HepG2 (cell line): ENCODE data around the gene TMEM151A. TPM values are rescaled to one million over a fixed set of nuclear protein-coding genes. Genes with fewer than 3 reads are reported as not detected.

Experiments
- DNMT1 ChIP-seq: sonication (generic); formaldehyde crosslinking; IDR thresholded peaks from 2 replicates; pipeline ENCODE4 v1.5.1; 2020; ENCODE audit warnings: mild to moderate bottlenecking, missing genetic modification reagents
- ELF1 ChIP-seq: sonication (generic); formaldehyde crosslinking; IDR thresholded peaks from 2 replicates; pipeline ENCODE4 v1.4.0; 2020; ENCODE audit warnings: missing genetic modification reagents
- ERF ChIP-seq: IDR thresholded peaks from 2 replicates; pipeline ENCODE4 v1.6.1; 2018; ENCODE audit warnings: missing biosample characterization, missing genetic modification reagents
- GATAD1 ChIP-seq: IDR thresholded peaks from 2 replicates; pipeline ENCODE4 v1.6.1; 2016; ENCODE audit warnings: missing genetic modification reagents, missing compliant biosample characterization
- HNRNPH1 ChIP-seq: fragments of 200-400 bp; formaldehyde crosslinking; optimal IDR thresholded peaks from 2 replicates; pipeline ENCODE3; 2017; ENCODE audit warnings: mild to moderate bottlenecking, low read depth, low read length
- HOXA5 ChIP-seq: sonication (generic); formaldehyde crosslinking; IDR thresholded peaks from 2 replicates; pipeline ENCODE4 v1.4.0; 2020; ENCODE audit warnings: missing genetic modification reagents
- HOXD1 ChIP-seq: sonication (generic); formaldehyde crosslinking; IDR thresholded peaks from 2 replicates; pipeline ENCODE4 v1.5.0; 2020; ENCODE audit warnings: missing genetic modification reagents
- KDM6A ChIP-seq: IDR thresholded peaks from 2 replicates; pipeline ENCODE4 v1.6.1; 2016; ENCODE audit warnings: low read depth
- RARA ChIP-seq: IDR thresholded peaks from 2 replicates; pipeline ENCODE4 v1.6.1; 2016; ENCODE audit warnings: missing genetic modification reagents, missing compliant biosample characterization
- SIX1 ChIP-seq: sonication (generic); formaldehyde crosslinking; IDR thresholded peaks from 2 replicates; pipeline ENCODE4 v1.4.0; 2020; ENCODE audit warnings: missing genetic modification reagents, borderline replicate concordance
- SNAPC2 ChIP-seq: sonication (generic); formaldehyde crosslinking; IDR thresholded peaks from 2 replicates; pipeline ENCODE4 v1.8.1; 2022; ENCODE audit warnings: mild to moderate bottlenecking, missing genetic modification reagents
- U2AF2 ChIP-seq: fragments of 200-400 bp; formaldehyde crosslinking; IDR thresholded peaks from 2 replicates; pipeline ENCODE4 v1.6.1; 2017; ENCODE audit warnings: low read depth, mild to moderate bottlenecking, low read length
- polyA plus RNA-seq, 8 experiments: library from polyadenylated mRNA; depleted of rRNA in 3 of 8; stranded (reverse) in 7 of 8; unstranded in 1 of 8; fragments of >200 nt; fragmentation: Illumina TruSeq in 4 of 8; extraction: Trizol in 4 of 8; gene quantifications; 2 replicates each; pipeline versions ENCODE4 v1.2.1 to v1.2.3, GENCODE V29; 2011 to 2016; ENCODE audit warnings: low read depth in 4 of 8, missing spikeins in 1 of 8, mixed read lengths in 1 of 8; ENCODE audit not compliant: insufficient read depth in 1 of 8
- total RNA-seq, 5 experiments: library from RNA; depleted of rRNA; stranded (reverse); fragments of >200 nt; fragmentation: Illumina TruSeq; extraction: Trizol; gene quantifications; 2 replicates each; pipeline ENCODE4 v1.2.3, GENCODE V29; 2016; ENCODE audit warnings: low read depth in 1 of 5
- TF ChIP-seq, protein P1 (sequence below): sonication (generic); formaldehyde crosslinking; IDR thresholded peaks from 2 replicates; pipeline ENCODE4 v1.5.1; 2020; ENCODE audit warnings: mild to moderate bottlenecking, missing genetic modification reagents, moderate library complexity
- TF ChIP-seq, protein P2 (sequence below): sonication (generic); formaldehyde crosslinking; IDR thresholded peaks from 2 replicates; pipeline ENCODE4 v1.5.1; 2020; ENCODE audit warnings: missing genetic modification reagents, mild to moderate bottlenecking, borderline replicate concordance
- TF ChIP-seq, protein P3 (sequence below): sonication (generic); formaldehyde crosslinking; IDR thresholded peaks from 2 replicates; pipeline ENCODE4 v1.8.1; 2023; ENCODE audit warnings: mild to moderate bottlenecking, moderate library complexity, missing genetic modification reagents
- TF ChIP-seq, protein P4 (sequence below), 2 experiments: sonication (generic) in 1 of 2; formaldehyde crosslinking in 1 of 2; IDR thresholded peaks; 2 replicates each; pipeline versions ENCODE4 v1.4.0 to v1.6.1; 2018 to 2020; ENCODE audit warnings: missing genetic modification reagents in 2 of 2, borderline replicate concordance in 1 of 2, low read depth in 1 of 2, mild to moderate bottlenecking in 1 of 2, missing biosample characterization in 1 of 2
- TF ChIP-seq, protein P5 (sequence below): sonication (generic); formaldehyde crosslinking; IDR thresholded peaks from 2 replicates; pipeline ENCODE4 v1.5.0; 2020; ENCODE audit warnings: mild to moderate bottlenecking, missing genetic modification reagents

Gene TMEM151A
- total and polyA plus RNA-seq, 2 of the 13 experiments (the other 11 are each of a cell fraction or from before 2014, with no cell fraction given), result 0.18 to 0.33 TPM

DNA sequence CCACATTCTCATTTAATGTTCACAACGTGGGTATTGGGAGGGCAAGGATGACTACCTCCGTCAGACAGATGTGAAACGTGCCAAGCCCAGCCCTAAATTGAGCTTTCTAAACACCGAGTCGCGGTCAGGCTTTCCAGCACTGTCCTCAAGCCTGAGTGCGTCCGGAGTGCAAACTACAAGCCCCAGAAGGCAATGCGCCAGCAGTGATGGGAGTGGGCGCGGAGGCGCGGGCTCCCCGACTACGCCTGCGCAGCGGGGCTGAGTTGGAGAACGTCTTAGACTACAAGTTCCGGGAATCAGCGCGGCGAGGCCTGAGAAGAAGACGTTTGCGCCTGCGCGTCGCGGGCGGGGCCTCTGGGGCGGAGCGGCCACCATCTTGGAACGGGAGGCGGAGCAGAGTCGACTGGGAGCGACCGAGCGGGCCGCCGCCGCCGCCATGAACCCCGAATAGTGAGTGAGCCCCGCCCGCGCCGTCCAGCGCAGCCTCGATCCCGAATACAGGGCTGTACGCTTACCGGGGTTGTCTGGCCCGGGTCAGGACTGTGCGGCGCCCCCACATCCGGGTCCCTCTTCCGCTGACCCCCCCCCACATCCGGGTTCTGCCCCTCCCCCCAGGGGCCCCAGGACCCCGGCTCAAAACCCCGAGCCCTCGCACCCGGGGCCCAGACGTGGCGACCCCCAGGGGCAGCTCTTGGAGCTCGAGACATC, 23.3 kb upstream of the TMEM151A start, which contains the start of gene RAB1B (continued):
- TF ChIP-seq KDM6A (CRISPR knock-in tag), result no peak
- no peak for TF ChIP-seq DNMT1 (CRISPR knock-in tag)
- TF ChIP-seq U2AF2, result no peak
- TF ChIP-seq, protein P1, sequence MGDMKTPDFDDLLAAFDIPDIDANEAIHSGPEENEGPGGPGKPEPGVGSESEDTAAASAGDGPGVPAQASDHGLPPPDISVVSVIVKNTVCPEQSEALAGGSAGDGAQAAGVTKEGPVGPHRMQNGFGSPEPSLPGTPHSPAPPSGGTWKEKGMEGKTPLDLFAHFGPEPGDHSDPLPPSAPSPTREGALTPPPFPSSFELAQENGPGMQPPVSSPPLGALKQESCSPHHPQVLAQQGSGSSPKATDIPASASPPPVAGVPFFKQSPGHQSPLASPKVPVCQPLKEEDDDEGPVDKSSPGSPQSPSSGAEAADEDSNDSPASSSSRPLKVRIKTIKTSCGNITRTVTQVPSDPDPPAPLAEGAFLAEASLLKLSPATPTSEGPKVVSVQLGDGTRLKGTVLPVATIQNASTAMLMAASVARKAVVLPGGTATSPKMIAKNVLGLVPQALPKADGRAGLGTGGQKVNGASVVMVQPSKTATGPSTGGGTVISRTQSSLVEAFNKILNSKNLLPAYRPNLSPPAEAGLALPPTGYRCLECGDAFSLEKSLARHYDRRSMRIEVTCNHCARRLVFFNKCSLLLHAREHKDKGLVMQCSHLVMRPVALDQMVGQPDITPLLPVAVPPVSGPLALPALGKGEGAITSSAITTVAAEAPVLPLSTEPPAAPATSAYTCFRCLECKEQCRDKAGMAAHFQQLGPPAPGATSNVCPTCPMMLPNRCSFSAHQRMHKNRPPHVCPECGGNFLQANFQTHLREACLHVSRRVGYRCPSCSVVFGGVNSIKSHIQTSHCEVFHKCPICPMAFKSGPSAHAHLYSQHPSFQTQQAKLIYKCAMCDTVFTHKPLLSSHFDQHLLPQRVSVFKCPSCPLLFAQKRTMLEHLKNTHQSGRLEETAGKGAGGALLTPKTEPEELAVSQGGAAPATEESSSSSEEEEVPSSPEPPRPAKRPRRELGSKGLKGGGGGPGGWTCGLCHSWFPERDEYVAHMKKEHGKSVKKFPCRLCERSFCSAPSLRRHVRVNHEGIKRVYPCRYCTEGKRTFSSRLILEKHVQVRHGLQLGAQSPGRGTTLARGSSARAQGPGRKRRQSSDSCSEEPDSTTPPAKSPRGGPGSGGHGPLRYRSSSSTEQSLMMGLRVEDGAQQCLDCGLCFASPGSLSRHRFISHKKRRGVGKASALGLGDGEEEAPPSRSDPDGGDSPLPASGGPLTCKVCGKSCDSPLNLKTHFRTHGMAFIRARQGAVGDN (CRISPR knock-in tag), result no peak; the same call in none of the 2 replicates
- TF ChIP-seq GATAD1 (CRISPR knock-in tag), result peak; percentile 9; the same call in 1 of the 2 replicates
- TF ChIP-seq HNRNPH1, result no peak
- TF ChIP-seq HOXD1 (CRISPR knock-in tag), result no peak
- no peak for TF ChIP-seq SNAPC2 (CRISPR knock-in tag)
- no peak; the same call in 1 of the 2 replicates for TF ChIP-seq HOXA5 (CRISPR knock-in tag)
- no peak for TF ChIP-seq RARA
- TF ChIP-seq, protein P2, sequence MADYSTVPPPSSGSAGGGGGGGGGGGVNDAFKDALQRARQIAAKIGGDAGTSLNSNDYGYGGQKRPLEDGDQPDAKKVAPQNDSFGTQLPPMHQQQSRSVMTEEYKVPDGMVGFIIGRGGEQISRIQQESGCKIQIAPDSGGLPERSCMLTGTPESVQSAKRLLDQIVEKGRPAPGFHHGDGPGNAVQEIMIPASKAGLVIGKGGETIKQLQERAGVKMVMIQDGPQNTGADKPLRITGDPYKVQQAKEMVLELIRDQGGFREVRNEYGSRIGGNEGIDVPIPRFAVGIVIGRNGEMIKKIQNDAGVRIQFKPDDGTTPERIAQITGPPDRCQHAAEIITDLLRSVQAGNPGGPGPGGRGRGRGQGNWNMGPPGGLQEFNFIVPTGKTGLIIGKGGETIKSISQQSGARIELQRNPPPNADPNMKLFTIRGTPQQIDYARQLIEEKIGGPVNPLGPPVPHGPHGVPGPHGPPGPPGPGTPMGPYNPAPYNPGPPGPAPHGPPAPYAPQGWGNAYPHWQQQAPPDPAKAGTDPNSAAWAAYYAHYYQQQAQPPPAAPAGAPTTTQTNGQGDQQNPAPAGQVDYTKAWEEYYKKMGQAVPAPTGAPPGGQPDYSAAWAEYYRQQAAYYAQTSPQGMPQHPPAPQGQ (CRISPR knock-in tag), result no peak
- TF ChIP-seq, protein P3, sequence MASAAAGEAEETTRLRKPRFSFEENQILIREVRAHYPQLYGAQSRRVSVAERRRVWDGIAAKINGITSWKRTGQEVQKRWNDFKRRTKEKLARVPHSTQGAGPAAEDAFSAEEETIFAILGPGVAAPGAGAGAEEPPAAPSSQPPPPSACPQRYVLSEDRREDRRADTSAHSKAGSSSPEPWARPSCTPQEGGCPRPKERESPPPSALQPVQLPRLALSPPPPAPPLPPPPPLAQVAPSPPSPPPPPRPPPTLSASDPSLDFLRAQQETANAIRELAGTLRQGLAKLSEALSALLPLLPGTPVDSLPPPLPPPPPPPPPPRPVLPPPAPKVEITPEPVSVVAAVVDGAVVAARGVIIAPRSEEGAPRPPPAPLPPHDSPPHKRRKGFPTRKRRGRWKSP (CRISPR knock-in tag), result peak; percentile 51; the same call in 1 of the 2 replicates
- no peak; the same call in 1 of the 2 replicates for TF ChIP-seq ERF
- TF ChIP-seq SIX1, result no peak
- TF ChIP-seq, protein P4, sequence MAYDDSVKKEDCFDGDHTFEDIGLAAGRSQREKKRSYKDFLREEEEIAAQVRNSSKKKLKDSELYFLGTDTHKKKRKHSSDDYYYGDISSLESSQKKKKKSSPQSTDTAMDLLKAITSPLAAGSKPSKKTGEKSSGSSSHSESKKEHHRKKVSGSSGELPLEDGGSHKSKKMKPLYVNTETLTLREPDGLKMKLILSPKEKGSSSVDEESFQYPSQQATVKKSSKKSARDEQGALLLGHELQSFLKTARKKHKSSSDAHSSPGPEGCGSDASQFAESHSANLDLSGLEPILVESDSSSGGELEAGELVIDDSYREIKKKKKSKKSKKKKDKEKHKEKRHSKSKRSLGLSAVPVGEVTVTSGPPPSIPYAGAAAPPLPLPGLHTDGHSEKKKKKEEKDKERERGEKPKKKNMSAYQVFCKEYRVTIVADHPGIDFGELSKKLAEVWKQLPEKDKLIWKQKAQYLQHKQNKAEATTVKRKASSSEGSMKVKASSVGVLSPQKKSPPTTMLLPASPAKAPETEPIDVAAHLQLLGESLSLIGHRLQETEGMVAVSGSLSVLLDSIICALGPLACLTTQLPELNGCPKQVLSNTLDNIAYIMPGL (CRISPR knock-in tag; IDR thresholded peaks at IDR 0.05; ENCODE audit: borderline replicate concordance in 1 of 2, low read depth in 1 of 2), result no peak; a peak in 1 of 4 replicates
- TF ChIP-seq, protein P5, sequence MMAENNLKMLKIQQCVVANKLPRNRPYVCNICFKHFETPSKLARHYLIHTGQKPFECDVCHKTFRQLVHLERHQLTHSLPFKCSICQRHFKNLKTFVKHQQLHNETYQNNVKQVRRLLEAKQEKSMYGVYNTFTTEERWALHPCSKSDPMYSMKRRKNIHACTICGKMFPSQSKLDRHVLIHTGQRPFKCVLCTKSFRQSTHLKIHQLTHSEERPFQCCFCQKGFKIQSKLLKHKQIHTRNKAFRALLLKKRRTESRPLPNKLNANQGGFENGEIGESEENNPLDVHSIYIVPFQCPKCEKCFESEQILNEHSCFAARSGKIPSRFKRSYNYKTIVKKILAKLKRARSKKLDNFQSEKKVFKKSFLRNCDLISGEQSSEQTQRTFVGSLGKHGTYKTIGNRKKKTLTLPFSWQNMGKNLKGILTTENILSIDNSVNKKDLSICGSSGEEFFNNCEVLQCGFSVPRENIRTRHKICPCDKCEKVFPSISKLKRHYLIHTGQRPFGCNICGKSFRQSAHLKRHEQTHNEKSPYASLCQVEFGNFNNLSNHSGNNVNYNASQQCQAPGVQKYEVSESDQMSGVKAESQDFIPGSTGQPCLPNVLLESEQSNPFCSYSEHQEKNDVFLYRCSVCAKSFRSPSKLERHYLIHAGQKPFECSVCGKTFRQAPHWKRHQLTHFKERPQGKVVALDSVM, result no peak
- TF ChIP-seq ELF1 (CRISPR knock-in tag), result peak; percentile 79
